GM21447 (cell line): ENCODE measurements around the gene NOL9.
"Not testable (repeated sequence)": the region's sequence is repeated elsewhere in the genome, so short reads cannot be mapped to it uniquely, and the experiment has no call there.

ENCODE experiments used
- ATAC-seq: cut with Tn5 transposase; IDR thresholded peaks from one replicate; pipeline ENCODE4 v1.9.1; 2021; ENCODE audit not compliant: unreplicated experiment

NOL9 gene

DNA sequence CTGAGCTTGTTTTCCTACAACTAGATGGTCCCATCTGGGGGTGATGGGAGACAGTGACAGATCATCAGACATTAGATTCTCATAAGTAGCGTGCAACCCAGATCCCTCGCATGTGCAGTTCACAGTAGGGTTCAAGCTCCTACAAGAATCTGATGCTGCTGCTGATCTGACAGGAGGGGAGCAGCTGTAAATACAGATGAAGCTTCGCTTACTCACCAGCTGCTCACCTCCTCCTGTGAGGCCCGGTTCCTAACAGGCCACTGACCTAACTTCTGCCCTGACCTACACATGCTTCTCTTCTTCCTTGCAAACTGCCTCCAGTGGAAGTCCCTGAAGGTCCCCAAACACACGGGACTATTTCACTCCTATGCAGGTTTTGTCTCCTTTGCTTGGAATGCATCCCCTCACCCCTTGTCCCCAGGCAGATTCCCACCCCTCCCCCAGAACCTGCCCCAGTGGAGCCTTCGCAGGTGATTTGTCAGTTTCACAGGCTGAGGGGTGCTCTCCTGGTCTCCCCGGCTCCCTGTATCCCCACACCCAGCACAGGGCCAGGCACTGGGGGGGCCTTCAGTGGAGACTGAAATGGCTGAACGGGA lies 19.8 kb upstream of the NOL9 start:
- ATAC-seq: no peak

DNA sequence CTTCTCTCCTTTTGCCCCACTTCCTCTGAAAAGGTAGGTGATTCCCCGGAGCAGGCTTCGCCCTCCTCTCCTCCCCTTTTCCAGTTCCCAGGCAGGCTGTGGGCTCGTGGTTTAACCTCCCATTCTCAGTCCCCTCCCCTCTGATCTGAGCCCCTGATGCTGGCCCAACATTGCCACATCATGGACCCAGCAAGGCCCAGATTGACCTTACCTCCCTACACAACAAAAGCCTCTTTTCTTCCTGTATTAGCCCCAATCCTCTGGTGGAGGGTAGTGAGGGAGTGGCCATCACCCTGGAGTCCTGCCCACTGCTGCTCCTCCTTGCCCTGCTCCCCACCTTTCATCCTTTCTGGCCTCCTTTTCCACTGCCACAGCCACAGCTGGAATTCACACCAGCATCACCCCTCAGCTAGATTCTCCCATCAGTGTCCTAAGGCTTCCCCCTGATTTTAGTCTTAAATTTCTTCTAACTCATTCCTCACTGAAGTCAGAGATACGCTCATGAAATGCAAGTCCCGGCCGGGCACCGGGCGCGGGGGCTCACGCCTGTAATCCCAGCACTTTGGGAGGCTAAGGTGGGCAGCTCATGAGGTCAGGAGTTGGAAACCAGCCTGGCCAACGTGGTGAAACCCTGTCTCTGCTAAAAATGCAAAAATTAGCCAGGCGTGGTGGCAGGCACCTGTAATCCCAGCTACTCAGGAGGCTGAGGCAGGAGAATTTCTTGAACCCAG lies 18.5 kb upstream of the NOL9 start:
- no peak for ATAC-seq

DNA sequence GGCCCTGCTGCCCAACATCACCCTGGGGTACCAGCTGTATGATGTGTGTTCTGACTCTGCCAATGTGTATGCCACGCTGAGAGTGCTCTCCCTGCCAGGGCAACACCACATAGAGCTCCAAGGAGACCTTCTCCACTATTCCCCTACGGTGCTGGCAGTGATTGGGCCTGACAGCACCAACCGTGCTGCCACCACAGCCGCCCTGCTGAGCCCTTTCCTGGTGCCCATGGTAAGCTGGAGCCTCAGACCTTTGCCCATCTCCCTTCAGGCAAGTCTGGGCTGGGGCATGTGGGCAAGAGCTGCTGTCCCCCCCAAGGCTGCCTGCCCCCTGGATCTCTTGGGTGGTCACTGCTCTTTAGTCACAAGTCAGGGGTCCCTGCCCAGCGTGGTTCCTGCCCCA lies 16.7 kb upstream of the NOL9 start:
- no peak for ATAC-seq

DNA sequence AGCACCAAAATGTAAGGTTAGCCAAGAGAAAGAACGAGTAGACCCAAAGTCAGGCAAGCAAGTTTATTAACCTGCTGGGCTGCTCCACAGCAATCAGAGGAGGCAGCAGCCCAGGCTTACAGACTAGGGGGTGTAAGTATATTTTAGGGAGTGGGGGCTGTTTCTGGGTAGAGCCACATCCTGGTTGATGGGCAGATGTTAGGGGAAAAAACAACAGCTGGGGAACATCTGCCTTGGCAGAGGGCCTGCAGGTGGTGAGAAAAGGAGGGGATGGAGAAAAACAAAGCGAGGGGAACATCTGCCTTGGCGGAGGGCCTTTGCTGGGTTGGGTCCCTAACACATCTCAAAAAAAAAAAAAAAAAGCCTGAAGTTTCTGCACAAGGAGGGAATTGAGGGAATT lies 15.8 kb upstream of the NOL9 start:
- ATAC-seq: no peak

DNA sequence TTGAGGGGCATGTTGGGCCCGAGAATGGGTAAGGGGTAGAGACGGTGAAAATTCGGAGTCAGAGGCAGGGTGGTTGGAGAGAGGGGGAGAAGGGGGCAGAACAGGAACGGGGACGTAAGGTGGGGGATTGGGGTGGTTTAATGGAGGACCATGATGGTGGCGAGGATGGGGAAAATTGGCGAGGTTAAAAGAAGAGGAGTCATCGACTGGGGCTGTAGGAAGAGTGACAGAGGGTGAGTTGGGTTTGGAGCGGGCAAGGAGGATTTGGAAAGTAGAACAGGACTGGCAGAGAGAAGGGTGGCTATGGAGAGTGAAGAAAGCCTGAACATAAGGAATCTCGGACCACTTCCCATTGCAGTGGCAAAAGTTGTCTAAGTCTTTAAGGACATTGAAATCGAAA lies 14.7 kb upstream of the NOL9 start:
- ATAC-seq: no peak

DNA sequence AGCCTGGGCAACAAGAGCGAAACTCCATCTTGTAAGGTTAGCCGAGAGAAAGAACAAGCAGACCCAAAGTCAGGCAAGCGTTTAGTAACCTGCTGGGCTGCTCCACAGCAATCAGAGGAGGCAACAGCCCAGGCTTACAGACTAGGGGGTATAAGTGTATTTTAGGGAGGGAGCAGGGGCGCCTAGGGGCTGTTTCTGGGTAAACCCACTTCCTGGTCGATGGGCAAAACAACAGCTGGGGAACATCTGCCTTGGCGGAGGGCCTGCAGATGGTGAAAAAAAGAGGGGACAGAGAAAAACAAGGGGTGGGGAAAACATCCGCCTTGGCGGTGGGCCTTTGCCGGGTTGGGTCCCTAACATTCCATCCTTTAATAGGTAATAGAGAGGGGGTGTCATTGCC lies 6.0 kb upstream of the NOL9 start:
- no peak for ATAC-seq

DNA sequence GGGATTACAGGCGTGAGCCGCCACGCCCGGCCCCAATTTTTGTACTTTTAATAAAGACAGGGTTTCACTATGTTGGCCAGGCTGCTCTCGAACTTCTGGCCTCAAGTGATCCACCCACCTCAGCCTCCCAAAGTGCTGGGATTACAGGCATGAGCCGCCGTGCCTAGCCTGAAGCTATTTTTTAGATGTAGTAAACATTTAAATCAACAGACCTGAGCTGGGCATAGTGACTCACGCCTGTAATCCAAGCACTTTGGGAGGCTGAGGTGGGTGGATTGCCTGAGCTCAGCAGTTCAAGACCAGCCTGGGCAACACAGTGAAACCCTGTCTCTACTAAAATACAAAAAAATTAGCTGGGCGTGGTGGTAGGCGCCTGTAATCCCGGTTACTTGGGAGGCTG lies 4.8 kb upstream of the NOL9 start:
- not testable (repeated sequence) for ATAC-seq

DNA sequence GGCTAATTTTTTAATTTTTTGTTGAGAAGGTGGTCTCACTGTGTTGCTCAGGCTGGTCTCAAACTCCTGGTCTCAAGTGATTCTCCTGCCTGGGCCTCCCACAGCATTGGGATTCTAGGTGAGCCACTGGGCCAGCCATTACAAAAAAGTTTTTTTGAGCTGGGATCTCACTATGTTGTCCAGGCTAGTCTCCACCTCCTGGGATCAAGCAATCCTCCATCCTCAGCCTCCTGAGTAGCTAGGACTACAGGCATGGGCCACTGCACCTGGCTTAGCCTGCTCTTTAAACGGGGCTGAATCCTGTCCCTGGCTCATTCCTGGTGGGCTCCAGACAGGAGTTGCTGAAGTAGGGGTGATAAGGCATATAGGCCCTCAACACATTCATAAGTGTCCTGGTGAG lies 3.3 kb upstream of the NOL9 start:
- no peak for ATAC-seq

DNA sequence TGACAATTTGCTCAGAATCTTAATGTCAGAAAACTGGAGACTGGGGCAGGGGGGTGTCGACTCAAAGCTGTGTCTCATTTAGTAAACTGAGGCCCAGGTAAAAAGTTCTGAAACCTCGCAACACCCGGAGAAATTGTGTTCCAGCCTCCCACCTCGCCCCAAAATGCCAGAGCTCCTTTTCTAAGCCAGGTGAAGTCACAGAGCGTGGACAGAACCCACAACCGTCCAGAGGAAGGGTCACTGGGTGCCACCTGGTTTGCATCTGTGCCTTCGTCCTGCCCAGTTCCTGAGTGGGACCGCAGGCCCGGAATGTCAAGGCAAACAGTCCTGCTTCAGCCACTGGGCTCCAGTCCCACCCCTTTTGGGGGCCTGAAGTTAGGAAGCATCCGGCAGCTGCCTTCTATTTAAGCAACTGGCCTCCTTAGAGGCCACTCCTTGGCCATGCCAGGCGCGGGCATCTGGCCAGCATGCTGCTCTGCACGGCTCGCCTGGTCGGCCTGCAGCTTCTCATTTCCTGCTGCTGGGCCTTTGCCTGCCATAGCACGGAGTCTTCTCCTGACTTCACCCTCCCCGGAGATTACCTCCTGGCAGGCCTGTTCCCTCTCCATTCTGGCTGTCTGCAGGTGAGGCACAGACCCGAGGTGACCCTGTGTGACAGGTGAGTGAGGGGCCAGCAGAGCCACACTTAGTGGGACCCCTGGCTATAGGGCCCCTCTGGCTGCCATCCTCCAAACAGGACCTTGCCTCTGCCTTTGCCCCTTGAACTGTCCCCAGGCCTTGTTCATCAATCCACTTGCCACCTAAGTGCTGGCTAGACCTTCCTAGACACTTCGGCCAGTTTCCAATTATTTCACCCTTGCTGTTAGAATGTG lies 830 bp upstream of the NOL9 start, which contains the start of gene TAS1R1:
Gene TAS1R1 (plus strand): TSS at position 401 of the 872 bp plus-strand sequence. CDS start 67 bp downstream, at position 468.
- ATAC-seq: no peak

DNA sequence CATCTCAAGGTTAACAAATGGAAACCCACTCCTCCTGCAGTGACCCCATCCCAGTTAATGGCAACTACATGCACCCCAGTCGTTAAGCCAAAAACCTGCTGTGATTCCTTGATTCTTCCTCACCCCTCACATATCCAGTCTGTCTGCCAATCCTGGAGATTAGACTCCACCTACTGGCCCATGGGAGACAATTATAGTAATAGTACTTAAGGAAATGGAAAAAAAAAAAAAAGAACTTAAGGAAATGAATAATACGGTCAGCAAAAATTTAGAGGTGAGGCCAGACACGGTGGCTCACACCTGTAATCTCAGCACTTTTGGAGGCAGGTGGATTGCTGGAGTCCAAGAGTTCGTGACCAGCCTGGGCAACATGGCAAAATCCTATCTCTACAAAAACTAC lies 7.0 kb downstream of the NOL9 start:
- no peak for ATAC-seq

DNA sequence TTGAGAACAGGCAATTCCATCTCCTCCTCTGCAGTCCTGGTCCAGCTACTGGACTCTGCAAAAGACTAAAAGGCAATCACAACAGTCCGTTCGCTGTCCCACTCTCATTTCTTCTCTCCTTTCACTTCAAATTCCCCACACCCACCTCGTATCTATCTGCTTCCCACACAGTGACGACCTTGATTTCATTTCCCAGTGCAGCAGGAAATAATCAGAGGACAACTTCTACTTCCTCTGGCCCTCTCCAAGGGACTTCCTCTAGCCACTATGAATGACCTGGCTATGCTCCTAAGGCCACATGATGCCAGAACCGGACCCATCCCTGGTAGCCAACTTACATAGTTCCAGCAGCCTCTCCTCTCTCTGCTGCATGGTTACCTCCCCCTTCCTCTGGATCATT lies 8.0 kb downstream of the NOL9 start:
- no peak for ATAC-seq

DNA sequence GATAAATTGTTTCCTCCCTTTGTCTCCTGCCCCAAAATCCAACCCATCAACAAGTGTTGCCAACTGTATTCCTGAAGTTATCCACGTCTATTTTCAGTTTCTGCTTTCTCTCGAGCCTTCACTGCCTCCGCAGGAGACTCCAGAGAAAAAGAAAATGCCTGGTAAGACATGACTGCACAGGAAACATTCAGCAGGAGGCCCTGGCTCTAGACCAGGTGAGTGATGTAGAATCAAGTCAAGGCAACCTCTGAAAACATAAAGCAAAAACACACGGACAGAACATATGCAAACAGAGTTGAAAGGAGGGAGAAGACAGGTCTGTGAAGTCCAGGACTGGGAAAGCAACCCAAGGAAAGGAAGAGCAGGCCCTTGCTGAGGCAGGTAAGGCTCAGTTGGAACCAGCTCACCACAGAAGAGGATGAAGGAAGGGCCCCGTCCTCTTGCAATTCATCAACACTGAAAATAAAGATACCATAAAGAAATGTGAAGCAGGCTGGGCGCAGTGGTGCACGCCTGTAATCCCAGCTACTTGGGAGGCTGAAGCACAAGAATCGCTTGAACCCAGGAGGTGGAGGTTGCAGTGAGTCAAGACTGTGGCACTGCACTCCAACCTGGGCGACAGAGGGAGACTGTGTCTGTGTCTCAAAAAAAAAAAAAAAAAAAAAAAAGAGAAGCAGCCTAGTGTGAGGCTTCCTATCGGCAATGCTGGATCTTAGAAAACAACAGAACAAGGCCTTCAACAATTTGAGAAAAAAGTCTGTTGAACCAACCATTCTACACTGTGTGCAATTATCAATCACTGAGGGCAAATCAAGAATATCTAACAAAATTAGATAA lies 8.8 kb downstream of the NOL9 start:
- no peak for ATAC-seq

DNA sequence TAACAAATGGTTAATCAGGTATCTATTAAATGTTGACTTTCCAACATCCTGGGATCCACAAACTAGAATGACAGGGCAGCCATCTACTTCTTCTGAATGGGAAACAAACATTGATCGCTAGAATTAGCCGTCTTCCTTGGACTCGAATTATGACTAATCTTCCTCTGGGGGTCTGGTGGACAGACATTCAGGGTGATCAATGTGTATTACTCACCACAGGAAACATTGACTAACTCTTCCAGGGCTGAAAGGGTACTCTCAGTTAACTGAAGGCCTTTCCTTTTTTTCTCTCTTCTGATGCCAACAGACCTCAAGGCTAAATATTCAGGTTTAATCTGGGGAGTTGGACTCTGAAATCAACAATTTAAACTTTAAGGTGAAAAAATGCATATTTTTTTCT lies 9.5 kb downstream of the NOL9 start:
- ATAC-seq: no peak

DNA sequence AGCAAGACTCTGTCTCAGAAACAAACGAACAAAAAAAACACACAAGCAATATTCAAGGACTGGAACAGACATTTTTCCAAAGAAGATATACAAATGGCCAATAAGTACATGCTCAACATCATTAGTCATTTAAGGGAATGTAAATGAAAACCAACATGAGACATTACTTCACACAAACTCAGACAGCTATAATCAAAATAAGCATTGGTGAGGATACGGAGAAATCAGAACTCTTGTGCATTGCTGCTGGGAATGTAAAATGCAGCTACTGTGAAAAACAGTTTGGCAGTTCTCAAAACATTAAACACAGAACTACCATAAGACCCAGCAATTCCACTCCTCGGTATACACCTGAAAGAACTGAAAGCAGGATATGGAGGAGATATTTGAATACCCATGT lies 15.4 kb downstream of the NOL9 start:
- no peak for ATAC-seq

DNA sequence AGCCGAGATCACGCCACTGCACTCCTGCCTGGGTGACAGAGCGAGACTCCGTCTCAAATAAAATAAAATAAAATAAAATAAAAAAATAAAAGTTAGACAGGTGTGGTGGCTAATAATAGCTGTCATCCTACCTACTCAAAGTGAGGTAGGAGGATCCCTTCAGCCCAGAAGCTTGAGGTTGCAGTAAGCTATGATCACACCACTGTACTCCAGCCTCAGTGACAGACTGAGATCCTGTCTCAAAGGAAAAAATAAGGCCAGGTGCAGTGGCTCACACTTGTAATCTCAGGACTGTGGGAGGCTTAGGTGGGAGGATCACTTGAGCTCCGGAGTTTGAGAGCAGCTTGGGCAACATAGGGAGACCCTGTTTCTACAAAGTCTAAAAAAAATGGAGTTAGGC lies 18.0 kb downstream of the NOL9 start:
- no peak for ATAC-seq

DNA sequence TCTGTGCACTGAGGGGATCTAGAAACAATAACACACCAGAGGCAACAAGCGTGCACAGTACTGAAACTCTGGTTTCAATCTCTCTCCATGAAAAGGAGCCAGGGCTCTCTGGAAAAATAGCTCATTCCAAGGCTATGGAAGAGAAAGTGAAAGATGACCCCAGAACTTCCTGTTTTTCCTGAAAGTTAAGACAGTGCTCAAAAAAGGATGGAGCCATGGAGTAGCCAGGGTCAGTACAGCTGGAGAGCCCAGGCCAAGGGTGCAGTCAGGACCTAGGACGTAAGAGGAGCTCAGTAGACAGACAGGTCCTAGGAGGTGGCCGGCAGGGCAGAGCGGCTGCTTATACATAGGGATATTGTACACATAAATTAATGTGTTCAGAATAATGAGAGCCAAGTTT lies 19.1 kb downstream of the NOL9 start:
- no peak for ATAC-seq

DNA sequence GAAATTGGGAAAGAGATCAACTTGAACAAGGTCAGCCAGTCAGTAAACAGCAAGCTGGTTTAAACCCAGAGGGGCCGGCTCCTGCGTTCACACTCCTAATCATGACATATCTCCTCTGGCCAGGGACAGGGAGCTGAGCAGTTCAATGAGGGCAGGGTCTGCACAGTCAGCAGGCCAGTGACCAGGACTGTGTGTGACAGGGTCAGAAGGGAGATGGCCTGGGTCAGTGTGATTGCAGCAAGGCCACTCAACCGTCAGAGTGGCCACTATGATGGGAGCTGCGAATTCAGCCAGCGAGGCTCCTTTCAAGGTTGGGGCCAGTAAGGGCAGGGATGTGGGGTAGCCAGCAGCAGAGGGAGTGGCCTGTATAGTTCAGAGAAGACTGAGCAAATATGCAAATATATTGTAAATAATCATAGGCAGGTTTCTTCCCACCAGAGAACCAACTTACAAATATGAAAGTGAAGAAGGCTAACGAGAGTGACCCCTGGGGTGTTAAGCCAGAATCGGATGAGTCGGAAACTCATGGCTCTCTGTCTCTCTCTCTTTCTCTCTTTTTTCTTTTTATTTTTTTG lies 20.0 kb downstream of the NOL9 start:
- ATAC-seq: no peak

DNA sequence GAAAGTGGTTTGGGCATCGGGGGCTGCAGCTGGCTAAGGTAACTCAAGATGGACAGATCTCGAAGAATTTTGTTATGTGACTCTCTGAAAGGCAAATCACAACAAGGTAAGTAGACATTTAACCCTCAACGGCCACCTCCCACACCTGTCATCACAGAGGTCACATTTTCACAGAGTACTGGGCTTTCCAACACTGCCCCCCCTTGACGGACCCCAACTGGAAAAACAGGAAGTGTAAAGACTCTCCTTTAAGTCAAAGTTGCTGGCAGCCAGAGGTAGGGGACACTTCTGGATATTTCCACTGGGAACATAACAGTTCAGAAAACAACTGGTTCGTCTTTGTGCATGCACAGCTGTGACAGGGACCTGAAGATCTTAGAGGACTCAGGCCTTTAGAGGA lies 22.3 kb downstream of the NOL9 start:
- no peak for ATAC-seq

DNA sequence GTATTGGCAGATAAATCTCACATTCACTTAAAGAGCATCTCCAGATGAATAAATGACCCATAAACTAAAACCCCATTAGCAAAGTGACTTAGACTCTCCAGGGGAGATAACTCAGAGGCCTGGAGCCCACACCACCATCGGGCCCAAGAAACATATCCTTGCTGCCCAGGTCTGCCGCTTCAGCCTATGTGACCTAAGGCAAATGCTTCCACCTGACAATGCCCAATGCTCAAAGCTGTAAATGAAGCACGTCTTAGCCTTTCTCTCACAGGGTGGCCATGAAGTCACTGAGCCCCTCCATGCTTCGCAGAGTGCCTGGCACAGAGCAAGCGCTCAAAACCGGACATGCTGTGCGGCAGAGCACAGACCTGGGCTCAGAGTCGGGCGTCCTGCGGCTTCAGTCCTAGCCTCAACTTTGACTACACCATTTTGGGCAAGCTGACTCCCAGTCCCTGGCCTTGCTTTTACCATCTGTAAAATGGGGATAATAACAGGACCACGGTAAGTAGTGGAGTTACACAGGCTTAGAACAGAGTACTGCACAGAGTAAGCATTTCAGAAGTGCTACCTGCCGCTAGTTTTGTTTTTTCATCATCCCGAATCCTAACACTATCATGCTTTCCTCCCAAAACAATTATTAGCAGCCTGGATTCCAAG lies 23.7 kb downstream of the NOL9 start:
- no peak for ATAC-seq

DNA sequence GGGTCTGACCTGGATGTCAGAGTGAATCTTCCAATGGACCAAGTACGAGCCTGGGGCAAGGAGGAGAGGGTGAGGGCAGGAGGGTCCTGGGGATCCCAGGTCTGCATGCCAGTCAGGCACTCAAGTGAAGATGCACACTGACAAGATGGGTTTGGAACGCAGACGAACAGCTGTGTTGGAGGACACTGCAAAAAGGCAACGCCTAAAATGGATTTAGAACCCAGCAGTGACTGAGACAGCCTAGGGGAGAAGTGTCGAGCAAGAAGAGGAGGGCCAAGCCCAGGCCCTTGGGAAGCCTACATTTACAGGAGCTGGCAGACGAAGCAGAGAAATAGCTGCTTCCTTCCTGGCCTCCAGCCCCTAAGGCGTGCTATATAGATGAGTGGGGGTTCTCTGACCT lies 25.8 kb downstream of the NOL9 start:
- ATAC-seq: no peak
